ENCODE results near the gene CST7.

The CST7 gene

GRCh38 chr20:25003002-25003401, 53.9 kb downstream of the CST7 start:
- DNase-seq (no peak), ATAC-seq (no peak)

- DNase-seq = no peak
- ATAC-seq = no peak
Measured at GRCh38 chr20:25005220-25005619, 56.2 kb downstream of the CST7 start.

- no peak for ATAC-seq
Measured at GRCh38 chr20:25005661-25006060, 56.6 kb downstream of the CST7 start.

GRCh38 chr20:25006431-25007167, 57.5 kb downstream of the CST7 start:
- DNase-seq (no peak), ATAC-seq (no peak)

More at GRCh38 chr20:25005661-25006060, 56.6 kb downstream of the CST7 start:
- no peak for DNase-seq

- DNase-seq (no peak), ATAC-seq (no peak)
Measured at GRCh38 chr20:25007491-25008305, 58.6 kb downstream of the CST7 start.

- no peak for ATAC-seq
- no peak for DNase-seq
Measured at GRCh38 chr20:25008388-25009217, 59.5 kb downstream of the CST7 start.

All from stimulated activated naive CD8-positive, alpha-beta T cell treated with anti-CD3 and anti-CD28 coated beads, Interleukin-15, Interleukin-2, amounts not matched to agents 100 U/mL and 50 U/mL, for 24 hours (primary cell).